ENCODE results near the gene WNT3A.

The WNT3A gene

DNA sequence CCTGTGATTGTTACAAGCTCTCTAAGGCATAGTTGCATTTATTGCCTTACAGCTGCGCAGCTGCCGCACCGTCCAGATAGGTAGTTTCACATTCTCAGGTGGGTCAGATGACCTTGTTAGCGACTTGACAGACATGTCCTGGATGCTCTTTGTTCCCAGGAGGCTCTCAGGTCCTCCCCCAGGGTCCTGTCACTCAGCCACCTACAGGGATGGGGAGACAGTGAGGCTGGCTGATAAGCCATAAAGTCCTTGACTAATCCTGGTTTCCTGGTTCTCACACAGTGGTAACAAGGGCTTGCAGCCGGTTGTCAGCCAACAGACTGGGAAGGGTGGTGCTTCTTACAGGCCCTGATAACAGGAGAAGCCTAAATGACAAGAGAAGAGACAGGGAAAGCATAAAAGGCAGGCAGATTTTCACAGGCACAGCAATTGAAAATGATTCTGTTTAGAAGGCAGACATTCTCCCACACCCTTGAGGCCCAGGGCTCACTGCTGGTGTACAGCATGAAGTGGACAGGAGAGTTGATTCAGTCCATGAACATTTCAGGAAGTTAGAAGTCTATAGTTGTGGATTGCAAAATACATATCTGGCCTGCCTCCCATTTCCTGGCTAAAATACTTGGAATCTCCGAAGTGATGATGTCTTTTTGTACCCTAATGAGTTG is 78.6 kb downstream of the WNT3A start:
- no peaks in the 10 kb centered on the region for H3K27me3 ChIP-seq (ENCODE audit: low read depth, low read length)
- TF ChIP-seq, protein P1, sequence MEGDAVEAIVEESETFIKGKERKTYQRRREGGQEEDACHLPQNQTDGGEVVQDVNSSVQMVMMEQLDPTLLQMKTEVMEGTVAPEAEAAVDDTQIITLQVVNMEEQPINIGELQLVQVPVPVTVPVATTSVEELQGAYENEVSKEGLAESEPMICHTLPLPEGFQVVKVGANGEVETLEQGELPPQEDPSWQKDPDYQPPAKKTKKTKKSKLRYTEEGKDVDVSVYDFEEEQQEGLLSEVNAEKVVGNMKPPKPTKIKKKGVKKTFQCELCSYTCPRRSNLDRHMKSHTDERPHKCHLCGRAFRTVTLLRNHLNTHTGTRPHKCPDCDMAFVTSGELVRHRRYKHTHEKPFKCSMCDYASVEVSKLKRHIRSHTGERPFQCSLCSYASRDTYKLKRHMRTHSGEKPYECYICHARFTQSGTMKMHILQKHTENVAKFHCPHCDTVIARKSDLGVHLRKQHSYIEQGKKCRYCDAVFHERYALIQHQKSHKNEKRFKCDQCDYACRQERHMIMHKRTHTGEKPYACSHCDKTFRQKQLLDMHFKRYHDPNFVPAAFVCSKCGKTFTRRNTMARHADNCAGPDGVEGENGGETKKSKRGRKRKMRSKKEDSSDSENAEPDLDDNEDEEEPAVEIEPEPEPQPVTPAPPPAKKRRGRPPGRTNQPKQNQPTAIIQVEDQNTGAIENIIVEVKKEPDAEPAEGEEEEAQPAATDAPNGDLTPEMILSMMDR (IDR thresholded peaks at IDR 0.05; ENCODE audit: low read depth, low read length): no peak
- TF ChIP-seq EZH2phosphoT487 (IDR thresholded peaks at IDR 0.05; ENCODE audit: low read depth): no peak
- H3K36me3 ChIP-seq (replicated peaks; ENCODE audit: low read depth, low read length): peaks cover 64% of the 10 kb centered on the region
- no peak overlapping the region for H3K27ac ChIP-seq (ENCODE audit: low read length)
- peak overlapping the region; percentile 94 for H3K4me2 ChIP-seq (ENCODE audit: low read length)
- peaks cover 100% of the 10 kb centered on the region for H3K79me2 ChIP-seq (ENCODE audit: low read length)
- no peak overlapping the region for H3K9ac ChIP-seq (ENCODE audit: low read length)
- H3K4me1 ChIP-seq (ENCODE audit: low read length): peaks cover 59% of the 10 kb centered on the region
- peaks cover 72% of the 10 kb centered on the region for H4K20me1 ChIP-seq (ENCODE audit: insufficient read depth, low read length)
- H2AFZ ChIP-seq (ENCODE audit: low read depth, low read length): no peak overlapping the region
- no peaks in the 10 kb centered on the region for H3K9me3 ChIP-seq (ENCODE audit: insufficient read depth, low read length)
- H3K4me3 ChIP-seq (ENCODE audit: low read length): peak overlapping the region; percentile 95; the same call in 1 of the 2 replicates

DNA sequence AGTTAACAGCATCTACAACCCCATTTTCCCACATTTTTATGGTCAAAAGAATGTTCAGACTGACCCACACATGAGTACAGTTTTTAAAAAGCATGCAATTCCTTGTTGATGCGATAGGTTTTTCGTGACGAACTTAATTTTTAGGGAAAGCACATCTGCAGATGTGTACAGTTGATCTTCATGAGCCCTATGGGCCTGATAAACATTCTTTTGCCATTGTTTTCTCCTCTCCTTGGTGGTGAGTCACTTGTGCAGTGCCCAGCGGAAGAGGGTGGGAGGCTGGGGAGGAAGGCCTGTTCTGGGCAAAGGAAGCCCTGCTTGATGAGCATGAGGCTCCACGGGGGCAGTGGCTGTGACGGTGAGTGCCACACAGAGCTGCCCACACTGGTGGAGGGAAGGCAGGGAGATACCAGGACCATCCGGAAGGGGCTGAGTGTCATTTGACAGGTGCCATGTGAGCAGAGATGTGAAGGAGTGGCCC is 81.0 kb downstream of the WNT3A start:
- H3K4me3 ChIP-seq (ENCODE audit: low read length): no peak overlapping the region
- H3K9ac ChIP-seq (ENCODE audit: low read length): no peak overlapping the region
- peaks cover 100% of the 10 kb centered on the region for H3K79me2 ChIP-seq (ENCODE audit: low read length)
- H3K4me2 ChIP-seq (ENCODE audit: low read length): no peak overlapping the region
- H3K4me1 ChIP-seq (ENCODE audit: low read length): peaks cover 57% of the 10 kb centered on the region
- H2AFZ ChIP-seq (ENCODE audit: low read depth, low read length): no peak overlapping the region
- peaks cover 3% of the 10 kb centered on the region; the same call in 1 of the 2 replicates for H3K9me3 ChIP-seq (ENCODE audit: insufficient read depth, low read length)
- TF ChIP-seq, protein P1 (IDR thresholded peaks at IDR 0.05; ENCODE audit: low read depth, low read length): no peak
- TF ChIP-seq EZH2phosphoT487 (IDR thresholded peaks at IDR 0.05; ENCODE audit: low read depth): no peak
- no peaks in the 10 kb centered on the region for H3K27me3 ChIP-seq (ENCODE audit: low read depth, low read length)
- peaks cover 88% of the 10 kb centered on the region for H3K36me3 ChIP-seq (replicated peaks; ENCODE audit: low read depth, low read length)
- no peak overlapping the region for H3K27ac ChIP-seq (ENCODE audit: low read length)
- H4K20me1 ChIP-seq (ENCODE audit: insufficient read depth, low read length): peaks cover 96% of the 10 kb centered on the region

- Histone ChIP-seq H3K79me2 (ENCODE audit: low read length) (peaks cover 100% of the 10 kb centered on the region), H3K4me1 (ENCODE audit: low read length) (peaks cover 57% of the 10 kb centered on the region), H3K36me3 (replicated peaks; ENCODE audit: low read depth, low read length) (peaks cover 91% of the 10 kb centered on the region), H3K9ac (ENCODE audit: low read length) (no peak overlapping the region), H3K4me2 (ENCODE audit: low read length) (peak overlapping the region; percentile 13), H3K4me3 (ENCODE audit: low read length) (no peak overlapping the region), H3K9me3 (ENCODE audit: insufficient read depth, low read length) (peaks cover 6% of the 10 kb centered on the region; the same call in 1 of the 2 replicates), H2AFZ (ENCODE audit: low read depth, low read length) (no peak overlapping the region), H3K27me3 (ENCODE audit: low read depth, low read length) (no peaks in the 10 kb centered on the region), H4K20me1 (ENCODE audit: insufficient read depth, low read length) (peaks cover 100% of the 10 kb centered on the region), H3K27ac (ENCODE audit: low read length) (no peak overlapping the region)
- no peak for TF ChIP-seq EZH2phosphoT487 (IDR thresholded peaks at IDR 0.05; ENCODE audit: low read depth)
- TF ChIP-seq, protein P1 (IDR thresholded peaks at IDR 0.05; ENCODE audit: low read depth, low read length): no peak
Observed at GRCh38 chr1:228088586-228089498, 82.0 kb downstream of the WNT3A start.
